Ishikawa (cell line): ENCODE data around the gene PIP4K2C.
A peak's percentile ranks its signal among the peaks of the same experiment; 100 is the strongest.

Experiments used
- CEBPB ChIP-seq: IDR thresholded peaks from 2 replicates; pipeline ENCODE4 v1.6.1; 2012
- CREB1 ChIP-seq: IDR thresholded peaks from 2 replicates; pipeline ENCODE4 v1.6.1; 2012; ENCODE audit warnings: low read depth
- EGR1 ChIP-seq: IDR thresholded peaks from 2 replicates; pipeline ENCODE4 v1.6.1; 2012
- EP300 ChIP-seq: IDR thresholded peaks from 2 replicates; pipeline ENCODE4 v1.6.1; 2012; ENCODE audit warnings: borderline replicate concordance
- FOXM1 ChIP-seq: IDR thresholded peaks from 2 replicates; pipeline ENCODE4 v1.6.1; 2012; ENCODE audit warnings: low read depth, borderline replicate concordance
- MAX ChIP-seq: IDR thresholded peaks from 2 replicates; pipeline ENCODE4 v1.6.1; 2012
- NFIC ChIP-seq: IDR thresholded peaks from 2 replicates; pipeline ENCODE4 v1.6.1; 2012
- RAD21 ChIP-seq: IDR thresholded peaks from 2 replicates; pipeline ENCODE4 v1.6.1; 2012; ENCODE audit warnings: low read depth
- REST ChIP-seq: IDR thresholded peaks from 2 replicates; pipeline ENCODE4 v1.6.1; 2012; ENCODE audit warnings: low read depth, mild to moderate bottlenecking
- TAF1 ChIP-seq: IDR thresholded peaks from 2 replicates; pipeline ENCODE4 v1.6.1; 2012; ENCODE audit warnings: low read depth, mild to moderate bottlenecking
- TCF12 ChIP-seq: IDR thresholded peaks from 2 replicates; pipeline ENCODE4 v1.6.1; 2012; ENCODE audit warnings: low read depth
- TEAD4 ChIP-seq: IDR thresholded peaks from 2 replicates; pipeline ENCODE4 v1.6.1; 2012
- USF1 ChIP-seq: IDR thresholded peaks from 2 replicates; pipeline ENCODE4 v1.6.1; 2012
- YY1 ChIP-seq: IDR thresholded peaks from 2 replicates; pipeline ENCODE4 v1.6.1; 2012; ENCODE audit warnings: low read depth
- ZBTB7A ChIP-seq: IDR thresholded peaks from 2 replicates; pipeline ENCODE4 v1.6.1; 2012; ENCODE audit warnings: low read depth

PIP4K2C gene

GRCh38 chr12:57590864-57591781 is at the start of gene PIP4K2C:
Gene PIP4K2C (plus strand): TSS chr12:57591192. CDS start chr12:57591290, 98 bp downstream.
- TF ChIP-seq REST = 0 out of 2 replicates have a peak, but pooled peaks have one; percentile 24
- TF ChIP-seq ZBTB7A = peak; percentile 72; the same call in 1 of the 2 replicates
- TF ChIP-seq CREB1 = 0 out of 2 replicates have a peak, but pooled peaks have one; percentile 7
- TF ChIP-seq NFIC = no peak
- TF ChIP-seq TAF1 = peak; percentile 86
- TF ChIP-seq TCF12 = peak; percentile 45; the same call in 1 of the 2 replicates
- peak; percentile 80 for TF ChIP-seq YY1
- peak; percentile 97 for TF ChIP-seq MAX
- no peak; the same call in 1 of the 2 replicates for TF ChIP-seq TEAD4
- peak; percentile 98 for TF ChIP-seq USF1

DNA sequence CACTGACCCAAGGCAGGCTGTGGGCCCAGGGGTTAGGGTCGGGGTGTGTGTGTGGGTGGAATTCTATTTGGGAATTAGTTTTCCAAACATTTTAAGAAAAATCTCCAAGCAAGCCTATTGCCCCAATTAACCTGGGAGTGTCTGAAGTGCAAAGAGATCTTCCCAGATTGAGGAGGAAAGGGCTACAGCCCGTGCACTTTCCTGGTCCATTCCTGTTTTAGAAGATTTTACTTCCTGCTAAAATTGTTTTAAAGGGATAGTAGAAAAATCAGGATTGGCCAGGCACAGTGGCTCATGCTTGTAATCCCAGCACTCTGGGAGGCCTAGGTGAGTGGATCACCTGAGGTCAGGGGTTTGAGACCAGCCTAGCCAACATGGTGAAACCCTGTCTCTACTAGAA is 49.3 kb upstream of the PIP4K2C start:
- TF ChIP-seq RAD21 (no peak), EP300 (no peak), YY1 (no peak), USF1 (no peak)

GRCh38 chr12:57543581-57543980 is 47.4 kb upstream of the PIP4K2C start:
- no peak for TF ChIP-seq TCF12
- no peak for TF ChIP-seq ZBTB7A
- TF ChIP-seq RAD21 = no peak
- TF ChIP-seq NFIC = no peak
- no peak for TF ChIP-seq MAX
- TF ChIP-seq CREB1 = no peak
- TF ChIP-seq EGR1 = no peak
- no peak for TF ChIP-seq TEAD4
- no peak for TF ChIP-seq CEBPB
- no peak for TF ChIP-seq YY1
- no peak for TF ChIP-seq EP300
- TF ChIP-seq FOXM1 = no peak
- TF ChIP-seq TAF1 = no peak
- TF ChIP-seq USF1 = no peak
- no peak for TF ChIP-seq REST

- TF ChIP-seq TAF1 (no peak), NFIC (no peak), ZBTB7A (no peak), TCF12 (no peak), YY1 (no peak), TEAD4 (no peak), FOXM1 (no peak), MAX (no peak), REST (no peak), USF1 (no peak), RAD21 (no peak), CREB1 (no peak), CEBPB (no peak), EP300 (no peak), EGR1 (no peak)
Observed at GRCh38 chr12:57545809-57546437, 45.1 kb upstream of the PIP4K2C start.
